ENCODE measurements around the gene CCDC90B.

GRCh38 chr11:83275888-83276641 lies 10.1 kb downstream of the CCDC90B start:
- TF ChIP-seq EZH2 (IDR thresholded peaks at IDR 0.05) = no peak
- TF ChIP-seq FOXP2 (optimal IDR thresholded peaks at IDR 0.05; ENCODE audit: control extremely low read depth, extremely low read length, insufficient read depth) = no peak
